GM12892 (cell line): Measurements from ENCODE around the gene KCNMB1.

Source experiments
- POLR2A ChIP-seq: IDR thresholded peaks from 2 replicates; pipeline ENCODE4 v1.6.1; 2011; ENCODE audit warnings: low read depth, low read length, control low read depth
- POLR2AphosphoS5 ChIP-seq: IDR thresholded peaks from 2 replicates; pipeline ENCODE4 v1.6.1; 2011; ENCODE audit warnings: low read depth, low read length, control low read depth

GRCh38 chr5:170407062-170407461, 17.9 kb upstream of the KCNMB1 start:
- TF ChIP-seq POLR2AphosphoS5 (no peak), POLR2A (no peak)
